ENCODE measurements around the gene LUZP1.

Gene LUZP1

DNA sequence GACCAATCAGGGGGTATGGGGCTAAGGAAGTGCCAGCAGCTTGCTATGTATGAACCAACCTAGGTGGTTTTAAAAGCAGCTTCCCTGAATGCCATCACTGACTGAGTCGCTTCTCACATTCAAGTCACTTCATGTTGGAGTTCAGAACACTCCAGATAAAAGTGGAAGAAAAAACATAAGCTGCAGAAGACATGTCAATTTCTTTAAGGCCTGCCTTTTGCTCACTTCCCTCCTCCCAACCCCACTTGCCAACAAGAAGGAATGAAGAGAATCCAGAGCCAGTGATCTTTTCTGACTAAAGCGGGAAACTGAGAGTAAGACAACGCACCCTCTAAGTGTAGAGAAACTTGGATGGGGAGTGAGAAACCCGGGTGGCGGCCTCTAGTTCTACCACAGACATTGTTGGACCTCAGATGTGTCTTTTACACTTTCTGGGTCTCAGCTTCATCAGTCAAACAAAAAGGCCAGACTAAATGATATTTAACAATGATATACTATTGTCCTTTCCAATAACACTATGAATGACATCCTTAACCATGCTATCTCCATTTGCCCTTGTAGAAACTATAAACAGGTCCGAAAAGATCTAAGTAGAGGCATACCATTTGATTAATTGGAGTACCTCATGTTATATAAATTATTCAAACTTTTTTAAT, 54.1 kb downstream of the LUZP1 start:
- DNase-seq, result no peak

DNA sequence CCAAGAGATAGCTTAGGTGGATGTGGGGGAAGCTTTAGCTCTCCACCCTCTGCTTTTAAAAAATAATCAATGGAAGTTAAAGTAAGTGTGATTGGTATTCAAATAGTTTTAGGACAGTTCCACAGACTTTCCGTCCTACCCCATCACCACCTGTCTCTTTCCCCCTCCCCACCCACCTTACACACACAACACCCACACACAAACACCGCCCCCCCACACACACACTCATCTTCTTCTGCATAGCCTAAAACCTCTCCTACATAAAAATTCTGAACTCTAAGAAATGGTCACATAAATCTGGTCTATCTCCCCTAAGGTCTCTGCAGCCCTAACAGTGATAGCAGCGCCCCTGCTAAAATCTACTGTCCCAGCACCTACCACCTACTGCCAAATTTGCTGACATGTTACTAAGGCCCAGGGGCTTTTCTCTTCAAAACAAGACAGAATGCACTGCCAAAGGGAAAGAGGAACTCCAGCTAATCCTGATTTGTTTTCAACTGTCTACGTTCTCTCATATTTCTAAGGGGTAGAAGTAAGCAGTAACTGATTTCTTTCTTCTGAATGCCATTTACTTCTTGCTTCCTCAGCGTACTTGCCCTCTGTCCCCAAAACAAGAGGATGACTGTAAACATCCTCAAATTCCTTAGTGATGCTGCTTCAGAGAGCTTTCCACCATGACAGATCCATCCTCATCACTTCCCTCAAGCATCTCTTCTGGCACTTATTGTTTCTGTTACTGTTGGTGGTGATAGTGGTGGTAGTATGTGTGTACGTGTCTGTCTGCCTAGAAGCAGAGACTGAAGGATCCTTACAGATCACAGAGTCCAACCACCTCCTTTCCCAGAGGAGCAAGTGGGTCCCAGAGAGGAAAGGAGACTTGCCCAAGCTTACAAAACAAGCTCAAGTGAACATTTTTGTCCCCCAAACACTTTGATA, 56.8 kb downstream of the LUZP1 start:
- no peak for DNase-seq

- no peak for DNase-seq
Observed at GRCh38 chr1:23110391-23110790, 58.3 kb downstream of the LUZP1 start.

- no peak for DNase-seq
Observed at GRCh38 chr1:23108918-23109533, 59.6 kb downstream of the LUZP1 start.

GRCh38 chr1:23103001-23103889, 65.4 kb downstream of the LUZP1 start:
- no peak for DNase-seq

DNA sequence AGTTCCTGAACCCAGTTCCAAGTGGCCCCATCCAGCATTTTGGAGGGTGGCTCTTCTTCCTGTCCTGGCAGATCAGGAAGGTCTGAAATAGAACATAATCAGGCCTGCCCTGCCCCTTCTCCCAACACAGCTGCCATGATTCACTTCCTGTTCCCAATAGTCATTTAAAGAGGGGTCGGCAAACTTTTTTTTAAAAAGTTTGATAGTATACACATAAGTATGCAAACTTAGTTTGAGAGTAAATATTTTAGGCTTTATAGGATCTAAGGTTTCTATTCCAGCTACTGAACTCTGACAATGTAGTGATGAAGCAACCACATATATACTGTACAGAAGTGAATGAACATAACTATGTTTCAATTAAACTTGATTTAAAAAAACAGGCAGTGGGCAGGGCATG, 66.4 kb downstream of the LUZP1 start:
- DNase-seq, result no peak

- no peak for DNase-seq
Observed at GRCh38 chr1:23101887-23102286, 66.8 kb downstream of the LUZP1 start.

- no peak for DNase-seq
Observed at GRCh38 chr1:23101101-23101827, 67.4 kb downstream of the LUZP1 start.

GRCh38 chr1:23100074-23100748, 68.4 kb downstream of the LUZP1 start:
- no peak for DNase-seq

DNA sequence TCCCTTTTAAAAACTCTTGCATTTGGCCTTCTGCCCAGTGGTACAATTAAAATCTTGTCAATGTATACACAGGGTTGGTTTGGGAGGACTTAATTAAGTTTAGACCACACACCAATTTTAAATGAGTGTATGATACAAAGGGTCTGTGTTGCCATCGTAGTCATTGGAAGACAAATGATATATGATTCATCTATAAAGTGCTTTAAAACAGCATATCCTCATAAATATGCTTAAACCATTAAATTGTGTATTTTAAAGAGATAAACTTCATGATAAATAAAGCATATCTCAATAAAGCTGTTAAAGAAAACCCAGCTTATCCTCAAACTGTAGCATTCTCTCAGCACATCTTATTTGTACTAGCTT, 69.5 kb downstream of the LUZP1 start:
- no peak for DNase-seq

GRCh38 chr1:23098463-23099170, 70.0 kb downstream of the LUZP1 start:
- DNase-seq, result peak; percentile 58

- no peak for DNase-seq
Observed at GRCh38 chr1:23097316-23097715, 71.3 kb downstream of the LUZP1 start.

DNA sequence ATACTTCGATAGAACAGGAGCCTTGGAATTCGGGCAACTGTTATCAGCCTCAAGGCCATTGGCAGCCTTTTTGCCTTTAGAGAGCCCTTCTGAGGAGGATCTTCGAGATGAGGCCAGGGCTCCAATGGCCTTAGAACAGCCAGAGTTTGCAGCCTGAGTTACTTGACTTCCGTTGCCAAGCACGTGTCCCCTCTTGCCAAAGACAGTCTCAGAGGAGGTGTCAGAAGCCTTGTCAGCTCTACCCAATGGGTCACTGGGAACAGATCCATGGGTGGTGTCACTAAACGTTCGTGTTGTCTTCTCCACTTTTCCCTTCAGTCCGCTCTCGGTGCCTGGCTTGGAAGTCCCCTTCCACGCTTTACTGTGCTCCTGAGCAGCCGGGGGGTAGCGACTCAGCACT, 76.2 kb downstream of the LUZP1 start:
- no peak for DNase-seq

DNA sequence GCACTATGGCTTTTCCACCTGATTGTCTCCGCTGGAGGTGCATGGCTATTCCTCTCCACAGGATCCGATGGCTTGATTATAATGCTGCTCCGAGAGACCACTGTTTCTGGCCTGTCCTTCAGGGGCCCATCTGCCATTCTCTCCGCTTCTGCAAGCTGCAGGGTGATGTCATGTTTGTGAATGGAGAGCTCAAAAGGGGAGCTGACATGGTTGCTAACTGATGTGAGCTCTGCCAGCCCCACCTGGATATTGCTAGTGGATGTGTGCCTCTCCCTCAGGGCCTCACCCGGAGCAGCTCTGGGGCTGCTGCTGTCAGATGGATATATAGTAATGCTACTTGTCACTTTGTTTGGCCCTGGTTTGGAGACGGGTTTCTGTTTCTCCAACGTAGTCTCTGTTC, 77.1 kb downstream of the LUZP1 start:
- no peak for DNase-seq

DNA sequence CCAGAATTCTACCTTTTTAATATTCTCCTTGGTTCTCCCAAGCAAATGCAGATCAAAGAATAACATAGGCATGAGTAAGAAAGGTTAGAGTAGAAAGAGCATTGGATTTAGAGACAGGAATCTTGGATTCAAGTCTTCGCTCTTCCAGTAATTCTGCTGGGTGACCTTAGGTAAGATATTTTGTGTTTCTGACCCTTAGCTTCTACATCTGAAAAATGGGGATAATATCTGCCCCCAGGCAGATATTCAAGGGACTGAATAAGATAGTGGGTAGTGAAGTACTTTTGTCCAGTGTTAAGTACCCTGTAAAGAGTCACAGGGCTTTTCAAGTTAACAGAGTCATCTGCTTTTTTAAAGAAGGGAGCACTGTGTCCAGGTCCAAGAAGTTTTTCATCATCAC, 78.6 kb downstream of the LUZP1 start:
- DNase-seq, result no peak

- no peak for DNase-seq
Observed at GRCh38 chr1:23088027-23088426, 80.6 kb downstream of the LUZP1 start.

GRCh38 chr1:23085696-23086095, 83.0 kb downstream of the LUZP1 start:
- DNase-seq, result no peak

DNA sequence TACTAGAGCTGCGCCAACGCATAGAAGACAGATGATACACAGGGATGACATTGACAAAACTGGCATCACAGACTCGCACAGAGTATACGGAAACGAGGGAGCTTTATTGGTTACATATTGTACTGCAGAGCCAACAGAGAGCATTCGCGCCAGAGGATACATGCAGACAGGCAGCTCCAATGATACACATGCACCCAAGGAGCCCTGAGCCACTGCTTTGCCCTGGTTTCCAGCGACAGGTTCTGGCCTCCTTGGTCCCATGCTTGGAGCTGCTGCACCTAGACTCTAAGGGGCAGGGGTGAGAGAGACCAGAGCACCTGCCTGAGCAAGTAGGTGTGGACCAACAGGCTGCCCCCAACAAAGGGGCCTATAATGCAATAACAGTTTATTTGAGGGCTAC, 83.8 kb downstream of the LUZP1 start:
- DNase-seq, result no peak

- no peak for DNase-seq
Observed at GRCh38 chr1:23083714-23084480, 84.8 kb downstream of the LUZP1 start.

GRCh38 chr1:23081376-23081775, 87.3 kb downstream of the LUZP1 start:
- DNase-seq, result no peak
